Measurements from ENCODE around the gene PIP5K1A.

PIP5K1A gene

GRCh38 chr1:151289080-151289935 lies 91.0 kb downstream of the PIP5K1A start:
- no peak for TF ChIP-seq CTCF (conservative IDR thresholded peaks at IDR 0.05; ENCODE audit: low read depth, low read length)
- no peak overlapping the region for H3K4me3 ChIP-seq (ENCODE audit: low read depth, low read length)
- no peak for DNase-seq (ENCODE audit: low read depth)

DNA sequence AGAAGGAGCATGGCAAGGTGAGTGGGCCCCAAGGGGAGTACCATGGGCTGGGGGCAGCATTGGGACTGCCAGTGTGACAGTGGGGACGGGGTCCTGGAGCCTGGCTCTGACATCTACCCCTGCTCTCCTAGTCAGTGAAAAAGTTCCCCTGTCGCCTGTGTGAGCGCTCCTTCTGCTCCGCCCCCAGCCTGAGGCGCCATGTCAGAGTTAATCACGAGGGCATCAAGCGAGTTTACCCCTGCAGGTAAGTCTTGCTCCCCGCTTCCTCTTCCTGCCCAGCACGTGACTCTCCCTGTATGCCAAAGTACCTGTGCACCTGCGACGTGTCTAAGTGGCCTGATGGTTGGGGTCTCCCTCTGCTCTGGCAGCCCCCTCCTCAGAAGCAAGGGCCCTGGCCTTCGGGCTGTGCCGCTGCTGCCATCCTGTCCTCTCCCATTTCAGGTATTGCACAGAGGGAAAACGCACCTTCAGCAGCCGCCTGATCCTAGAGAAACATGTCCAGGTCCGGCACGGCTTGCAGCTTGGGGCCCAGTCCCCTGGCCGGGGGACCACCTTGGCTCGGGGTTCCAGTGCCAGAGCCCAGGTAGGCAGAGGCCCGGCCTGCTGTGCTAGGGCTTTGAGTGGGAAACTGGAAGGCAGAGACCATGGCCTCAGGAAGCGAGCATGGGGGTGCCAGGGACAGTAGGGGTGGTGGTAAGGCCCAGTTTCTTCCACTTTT lies 91.8 kb downstream of the PIP5K1A start:
- H3K4me3 ChIP-seq (ENCODE audit: low read depth, low read length) = no peak overlapping the region
- no peak for DNase-seq (ENCODE audit: low read depth)
- no peak for TF ChIP-seq CTCF (conservative IDR thresholded peaks at IDR 0.05; ENCODE audit: low read depth, low read length)

GRCh38 chr1:151290709-151291303 lies 92.5 kb downstream of the PIP5K1A start:
- TF ChIP-seq CTCF (conservative IDR thresholded peaks at IDR 0.05; ENCODE audit: low read depth, low read length) = no peak
- DNase-seq (ENCODE audit: low read depth) = no peak
- H3K4me3 ChIP-seq (ENCODE audit: low read depth, low read length) = no peak overlapping the region

DNA sequence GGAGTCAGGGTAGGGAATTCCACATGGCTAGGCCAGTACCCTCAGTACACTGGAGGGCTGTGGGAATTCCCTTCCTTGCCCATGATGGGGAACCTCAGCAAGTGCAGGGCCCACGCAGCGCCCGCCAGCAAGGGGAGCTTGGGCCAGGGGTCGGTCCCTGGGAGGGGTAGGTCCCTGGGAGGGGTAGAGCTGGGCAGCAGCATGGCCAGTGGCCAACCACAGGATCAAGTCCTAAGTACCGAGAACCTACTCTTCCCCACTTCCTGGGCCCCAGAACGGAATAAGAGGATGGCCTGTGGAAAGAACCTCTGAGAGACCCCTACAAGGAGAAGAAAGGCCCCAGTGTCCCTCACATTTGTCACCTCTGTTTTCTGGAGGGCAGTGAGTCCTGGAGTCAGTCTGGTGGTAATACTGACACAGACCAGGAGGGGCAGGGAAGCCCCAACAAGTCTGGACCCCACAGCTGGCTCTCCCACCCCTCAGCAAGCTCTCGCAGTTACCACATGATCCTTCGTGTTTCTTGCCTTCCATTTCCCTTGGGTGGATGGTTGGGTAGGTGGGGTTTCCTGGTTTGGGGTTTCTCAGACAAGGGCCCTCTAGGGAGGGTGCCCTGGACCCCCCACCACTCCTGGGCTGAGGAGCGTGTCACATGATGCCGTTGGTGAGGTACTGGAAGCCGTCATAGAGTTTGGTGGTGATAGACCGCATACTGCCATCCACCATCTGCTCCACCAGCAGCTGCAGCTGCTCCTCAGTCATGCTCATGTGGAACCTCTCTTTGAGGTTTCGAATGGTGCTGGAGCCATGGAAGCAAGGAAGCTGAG lies 94.1 kb downstream of the PIP5K1A start:
- H3K4me3 ChIP-seq (ENCODE audit: low read depth, low read length) = no peak overlapping the region

GRCh38 chr1:151293093-151293492 lies 94.7 kb downstream of the PIP5K1A start:
- no peak for DNase-seq (ENCODE audit: low read depth)
- TF ChIP-seq CTCF (conservative IDR thresholded peaks at IDR 0.05; ENCODE audit: low read depth, low read length) = no peak
- H3K4me3 ChIP-seq (ENCODE audit: low read depth, low read length) = no peak overlapping the region

More for the DNA sequence above, 94.1 kb downstream of the PIP5K1A start:
- no peak for DNase-seq (ENCODE audit: low read depth)
- peak; percentile 14 for TF ChIP-seq CTCF (conservative IDR thresholded peaks at IDR 0.05; ENCODE audit: low read depth, low read length)

- TF ChIP-seq CTCF (conservative IDR thresholded peaks at IDR 0.05; ENCODE audit: low read depth, low read length) = no peak
- no peak overlapping the region for H3K4me3 ChIP-seq (ENCODE audit: low read depth, low read length)
- no peak for DNase-seq (ENCODE audit: low read depth)
Measured at GRCh38 chr1:151294742-151295462, 96.5 kb downstream of the PIP5K1A start.
